GM13976 (cell line): ENCODE results near the gene PLPPR5.

Experiments
- DNase-seq: peaks from one replicate; pipeline ENCODE4 v3.0.0; 2012; ENCODE audit warnings: low spot score
- in situ Hi-C: fragments of 300-500 bp; cut with MboI; formaldehyde crosslinking; loops from one replicate; pipeline ENCODE4 v1.12.0; 2022; ENCODE audit warnings: low sequenced_read_pairs, mixed read lengths, inconsistent platforms; ENCODE audit not compliant: unreplicated experiment
- TF ChIP-seq, protein P1 (sequence below): IDR thresholded peaks from 2 replicates; pipeline ENCODE4 v1.5.1; 2012; ENCODE audit warnings: borderline replicate concordance, mild to moderate bottlenecking; ENCODE audit not compliant: insufficient read depth; ENCODE audit errors: extremely low read depth, missing control alignments, control extremely low read depth

PLPPR5 gene

GRCh38 chr1:98962156-98962555 is 42.5 kb downstream of the PLPPR5 start:
- DNase-seq, result no peak
- in situ Hi-C loops, result no loop called here
- TF ChIP-seq, protein P1, sequence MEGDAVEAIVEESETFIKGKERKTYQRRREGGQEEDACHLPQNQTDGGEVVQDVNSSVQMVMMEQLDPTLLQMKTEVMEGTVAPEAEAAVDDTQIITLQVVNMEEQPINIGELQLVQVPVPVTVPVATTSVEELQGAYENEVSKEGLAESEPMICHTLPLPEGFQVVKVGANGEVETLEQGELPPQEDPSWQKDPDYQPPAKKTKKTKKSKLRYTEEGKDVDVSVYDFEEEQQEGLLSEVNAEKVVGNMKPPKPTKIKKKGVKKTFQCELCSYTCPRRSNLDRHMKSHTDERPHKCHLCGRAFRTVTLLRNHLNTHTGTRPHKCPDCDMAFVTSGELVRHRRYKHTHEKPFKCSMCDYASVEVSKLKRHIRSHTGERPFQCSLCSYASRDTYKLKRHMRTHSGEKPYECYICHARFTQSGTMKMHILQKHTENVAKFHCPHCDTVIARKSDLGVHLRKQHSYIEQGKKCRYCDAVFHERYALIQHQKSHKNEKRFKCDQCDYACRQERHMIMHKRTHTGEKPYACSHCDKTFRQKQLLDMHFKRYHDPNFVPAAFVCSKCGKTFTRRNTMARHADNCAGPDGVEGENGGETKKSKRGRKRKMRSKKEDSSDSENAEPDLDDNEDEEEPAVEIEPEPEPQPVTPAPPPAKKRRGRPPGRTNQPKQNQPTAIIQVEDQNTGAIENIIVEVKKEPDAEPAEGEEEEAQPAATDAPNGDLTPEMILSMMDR, result no peak

DNA sequence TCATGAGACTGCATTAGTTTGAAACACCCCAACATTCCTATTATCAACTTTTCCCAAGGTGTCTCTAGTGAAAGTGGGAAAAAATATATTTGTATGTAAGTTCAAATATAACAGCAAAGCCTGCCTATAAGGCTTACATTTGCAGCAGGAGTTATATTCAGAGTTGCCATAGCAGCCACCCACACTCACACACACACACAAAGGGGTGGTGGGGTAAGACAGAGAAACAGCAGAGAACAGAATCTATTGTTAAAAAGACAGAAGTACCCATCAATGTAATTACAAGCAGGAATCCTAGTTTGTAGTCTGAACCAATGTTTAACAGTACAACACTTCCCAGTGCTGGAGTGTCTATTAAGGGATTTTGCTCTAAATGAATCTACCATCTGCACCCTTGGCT is 55.0 kb downstream of the PLPPR5 start:
- TF ChIP-seq, protein P1, result no peak
- in situ Hi-C loops, result no loop called here
- DNase-seq, result no peak

GRCh38 chr1:98949166-98949565 is 55.5 kb downstream of the PLPPR5 start:
- in situ Hi-C loops, result no loop called here

GRCh38 chr1:98947071-98947470 is 57.6 kb downstream of the PLPPR5 start:
- DNase-seq, result no peak
- TF ChIP-seq, protein P1, result no peak
- in situ Hi-C loops, result no loop called here

More at GRCh38 chr1:98949166-98949565, 55.5 kb downstream of the PLPPR5 start:
- TF ChIP-seq, protein P1, result no peak
- DNase-seq, result no peak

GRCh38 chr1:98940722-98941079 is 64.0 kb downstream of the PLPPR5 start:
- no peak for DNase-seq
- in situ Hi-C loops, result no loop called here
- TF ChIP-seq, protein P1, result no peak

GRCh38 chr1:98940069-98940721 is 64.5 kb downstream of the PLPPR5 start:
- TF ChIP-seq, protein P1, result no peak
- no peak for DNase-seq
- in situ Hi-C loops, result no loop called here
